GM12875 (cell line): ENCODE data around the gene DDO.

ENCODE experiments used
- H3K4me3 ChIP-seq: one replicate; pipeline ENCODE4 v1.5.1; 2011; ENCODE audit warnings: low read depth, low read length, control low read depth
- TF ChIP-seq, protein P1 (sequence below): IDR thresholded peaks from 2 replicates; pipeline ENCODE4 v1.5.1; 2011; ENCODE audit warnings: low read depth, mild to moderate bottlenecking, control low read depth, inconsistent platforms, low read length, moderate library complexity, borderline replicate concordance; ENCODE audit not compliant: insufficient read depth

DDO gene

DNA sequence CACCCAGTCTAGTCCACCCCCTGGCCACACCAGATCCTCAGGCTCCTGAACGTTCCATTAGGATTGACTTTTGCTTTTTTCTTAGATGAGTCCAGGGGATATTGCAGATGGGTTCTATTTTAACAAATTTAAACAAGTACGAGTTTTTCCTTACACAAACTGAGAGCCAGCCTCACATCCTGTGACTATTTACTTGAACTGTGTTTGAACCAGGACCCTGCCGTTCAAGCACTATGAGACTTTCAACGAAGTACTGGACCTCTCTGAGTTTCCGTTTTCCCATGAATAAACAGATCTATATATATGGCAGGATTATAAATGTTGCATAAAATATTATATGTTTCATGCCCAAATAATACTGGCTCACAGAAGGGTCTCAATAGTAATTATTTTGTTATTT lies 55.8 kb downstream of the DDO start:
- no peak overlapping the region for H3K4me3 ChIP-seq
- TF ChIP-seq, protein P1, sequence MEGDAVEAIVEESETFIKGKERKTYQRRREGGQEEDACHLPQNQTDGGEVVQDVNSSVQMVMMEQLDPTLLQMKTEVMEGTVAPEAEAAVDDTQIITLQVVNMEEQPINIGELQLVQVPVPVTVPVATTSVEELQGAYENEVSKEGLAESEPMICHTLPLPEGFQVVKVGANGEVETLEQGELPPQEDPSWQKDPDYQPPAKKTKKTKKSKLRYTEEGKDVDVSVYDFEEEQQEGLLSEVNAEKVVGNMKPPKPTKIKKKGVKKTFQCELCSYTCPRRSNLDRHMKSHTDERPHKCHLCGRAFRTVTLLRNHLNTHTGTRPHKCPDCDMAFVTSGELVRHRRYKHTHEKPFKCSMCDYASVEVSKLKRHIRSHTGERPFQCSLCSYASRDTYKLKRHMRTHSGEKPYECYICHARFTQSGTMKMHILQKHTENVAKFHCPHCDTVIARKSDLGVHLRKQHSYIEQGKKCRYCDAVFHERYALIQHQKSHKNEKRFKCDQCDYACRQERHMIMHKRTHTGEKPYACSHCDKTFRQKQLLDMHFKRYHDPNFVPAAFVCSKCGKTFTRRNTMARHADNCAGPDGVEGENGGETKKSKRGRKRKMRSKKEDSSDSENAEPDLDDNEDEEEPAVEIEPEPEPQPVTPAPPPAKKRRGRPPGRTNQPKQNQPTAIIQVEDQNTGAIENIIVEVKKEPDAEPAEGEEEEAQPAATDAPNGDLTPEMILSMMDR, result no peak

DNA sequence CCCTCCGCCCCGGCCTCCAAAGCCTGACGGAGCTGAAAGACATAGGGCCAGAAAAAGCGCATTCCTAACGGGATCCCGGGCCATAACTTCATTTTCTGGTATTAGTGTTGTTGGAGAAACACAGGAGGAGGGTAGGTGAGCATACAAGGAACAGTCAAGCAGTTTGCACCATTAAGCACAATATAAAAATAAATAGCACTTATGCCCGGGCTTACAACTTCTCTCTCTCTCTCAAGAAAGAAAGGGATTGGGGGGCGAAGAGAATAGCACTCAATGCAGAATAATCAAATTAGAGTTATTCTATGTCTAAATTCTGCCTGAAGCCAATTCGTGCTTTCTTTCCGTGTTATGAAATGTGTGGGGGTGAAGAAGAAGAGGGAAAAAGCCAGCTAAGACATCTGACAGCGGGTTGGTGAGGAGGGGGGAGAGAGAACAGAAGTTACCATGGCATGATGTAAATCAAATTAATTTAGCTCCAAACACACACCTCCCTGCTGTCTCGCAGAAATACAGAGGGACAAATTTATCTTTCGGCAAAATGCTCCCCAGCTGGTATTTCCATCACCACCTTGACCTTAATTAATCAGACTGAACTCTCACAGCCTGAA lies 56.7 kb downstream of the DDO start:
- TF ChIP-seq, protein P1, result no peak
- H3K4me3 ChIP-seq, result no peak overlapping the region

DNA sequence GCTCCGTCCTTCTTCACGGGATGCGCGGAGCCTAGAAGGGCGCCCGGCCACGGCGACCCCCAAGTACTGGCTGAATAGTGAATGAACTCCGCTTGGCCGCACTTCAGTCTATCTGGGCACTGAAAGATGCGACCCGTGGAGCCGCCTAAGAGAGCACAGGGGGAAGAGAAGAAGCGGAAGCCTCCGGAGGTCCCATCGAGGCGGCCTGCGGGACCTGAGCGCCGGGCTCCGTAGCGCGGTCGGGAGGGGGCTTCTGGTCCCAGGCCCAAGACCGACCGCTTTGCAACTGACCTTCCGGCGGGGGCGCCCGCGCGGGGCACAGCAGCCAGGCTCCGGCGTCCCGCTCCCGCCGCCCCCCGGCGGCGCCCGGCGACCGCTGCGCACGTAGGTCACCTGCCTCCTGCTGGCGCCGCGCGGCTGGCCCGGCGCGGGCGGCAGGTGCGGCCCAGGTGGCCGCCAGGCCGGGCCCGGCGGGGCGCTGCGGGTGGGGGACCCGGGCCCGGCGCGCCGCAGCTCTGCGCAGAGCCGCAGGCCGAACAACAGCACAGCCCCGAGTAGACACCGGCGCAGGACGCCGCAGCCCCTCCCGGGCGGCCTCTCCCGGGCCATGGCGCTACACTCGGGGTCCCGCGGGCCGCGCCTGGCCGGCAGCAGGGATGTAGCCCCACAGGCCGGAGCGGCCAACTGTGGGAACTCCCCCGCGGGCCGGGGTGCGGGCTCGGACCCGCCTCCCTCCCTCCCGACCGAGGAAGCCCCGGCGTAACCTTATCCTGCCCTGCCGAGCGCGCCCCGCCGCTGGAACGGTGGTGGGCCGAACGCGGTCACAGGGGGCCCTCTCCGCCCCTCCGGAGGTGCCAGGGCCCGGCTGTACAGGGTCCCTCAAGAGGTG lies 57.5 kb downstream of the DDO start, which contains the start of gene METTL24:
METTL24 (minus strand) TSS at position 686 of the 889 bp plus-strand sequence; CDS start at position 609, 77 bp downstream.
- no peak within 1 kb of the TSS for H3K4me3 ChIP-seq
- TF ChIP-seq, protein P1, result no peak

DNA sequence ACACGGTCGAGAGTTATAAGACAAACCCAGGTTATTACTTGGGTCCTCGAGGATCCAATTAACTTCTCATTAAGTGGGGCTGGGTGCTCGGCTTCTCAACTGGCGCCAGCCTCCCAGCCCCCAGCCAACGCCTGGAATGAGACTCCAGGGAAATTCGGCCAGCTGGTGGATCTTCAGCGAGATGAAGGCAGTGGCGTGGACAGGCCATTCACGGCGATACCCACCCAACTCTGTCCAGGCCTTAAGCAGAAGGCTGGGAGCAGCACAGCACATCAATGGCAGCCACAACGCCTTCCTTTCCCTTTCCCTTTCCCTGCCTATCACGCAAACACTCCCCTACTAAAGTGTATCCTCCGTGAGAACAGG lies 58.1 kb downstream of the DDO start:
- no peak overlapping the region for H3K4me3 ChIP-seq
- TF ChIP-seq, protein P1, result no peak

DNA sequence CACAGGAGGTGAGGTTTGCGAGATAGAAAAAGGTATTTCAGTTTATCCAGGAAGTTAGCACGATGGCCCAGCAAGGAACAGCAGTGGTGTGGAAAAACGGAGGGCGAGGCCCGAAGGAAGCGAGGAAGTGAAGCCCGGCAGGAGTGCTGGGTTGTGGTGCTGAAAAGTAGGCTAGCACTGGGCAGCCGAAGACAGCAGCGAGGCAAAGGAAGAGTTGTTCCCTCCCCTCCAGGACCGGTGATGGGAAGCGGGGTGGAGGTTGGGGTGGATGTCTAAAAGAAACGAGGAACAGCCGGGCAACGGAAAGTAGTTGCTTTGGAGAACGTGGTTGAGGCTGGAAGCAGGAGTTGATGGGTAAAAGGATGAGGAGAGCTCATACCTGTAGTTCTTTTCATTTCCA lies 58.6 kb downstream of the DDO start:
- H3K4me3 ChIP-seq, result no peak overlapping the region
- TF ChIP-seq, protein P1, result no peak

DNA sequence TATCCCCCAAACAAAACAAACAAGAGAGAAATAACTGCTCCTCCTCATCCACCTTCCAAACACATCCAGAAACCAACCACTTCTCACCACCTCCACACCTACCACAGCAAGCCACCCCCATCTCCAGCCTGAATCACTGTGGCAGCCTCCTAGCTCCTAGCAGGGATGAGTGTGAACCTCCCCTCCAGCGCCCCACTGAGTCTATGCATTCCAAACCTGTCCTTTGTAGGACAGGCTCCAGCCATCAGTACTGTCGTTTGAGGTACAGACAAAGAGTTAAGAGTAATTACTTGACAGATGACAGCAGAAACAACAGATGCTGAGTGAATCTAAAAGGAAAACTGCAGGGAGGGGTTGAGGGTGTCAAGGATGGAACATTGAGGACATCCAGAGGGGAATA lies 59.6 kb downstream of the DDO start:
- H3K4me3 ChIP-seq, result no peak overlapping the region
- TF ChIP-seq, protein P1, result no peak

DNA sequence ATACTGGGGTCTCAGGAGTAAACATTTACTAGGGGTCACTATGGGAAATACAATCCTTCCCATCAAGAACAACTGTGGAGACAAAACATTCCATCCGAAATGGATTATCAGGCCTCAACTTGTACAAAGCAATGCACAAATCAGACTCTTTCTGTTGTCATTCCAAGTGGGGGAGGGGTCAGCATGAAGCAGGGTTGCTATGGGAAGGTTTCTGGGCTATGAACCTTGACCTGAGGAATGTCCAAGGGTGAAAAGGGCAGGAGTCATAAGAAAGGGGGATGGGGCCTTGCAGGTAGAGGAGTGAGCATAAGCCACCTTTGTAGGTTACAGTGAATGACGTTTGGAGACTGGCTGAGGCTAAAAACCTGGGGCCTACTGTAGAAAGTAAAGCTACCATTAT lies 60.4 kb downstream of the DDO start:
- H3K4me3 ChIP-seq, result no peak overlapping the region
- TF ChIP-seq, protein P1, result no peak
